ENCODE measurements around the gene PRXL2B. TPM values are rescaled to one million over a fixed set of nuclear protein-coding genes. Genes with fewer than 3 reads are reported as not detected.

The PRXL2B gene
- total RNA-seq, 2 experiments from 2014 or later = 17.0 to 22.2 TPM

- POLR2A ChIA-PET = interaction anchor here (1.5 kb wide), 1 partner anchor 53 kb away, joined by 3 read pairs; no protein-coding TSS in a partner anchor
- H3K27ac Mint-ChIP-seq = no peak overlapping the region
- H3K36me3 Mint-ChIP-seq (ENCODE audit: low read depth) = peaks cover 2% of the 10 kb centered on the region
- no peak for DNase-seq
- peaks cover 15% of the 10 kb centered on the region for H3K9me3 Mint-ChIP-seq
- H3K4me1 Mint-ChIP-seq = peaks cover 11% of the 10 kb centered on the region
- CTCF ChIA-PET = interaction anchor here (0.6 kb wide), 1 partner anchor 1669 kb away, joined by 3 read pairs; no protein-coding TSS in a partner anchor
- H3K27me3 Mint-ChIP-seq = peaks cover 6% of the 10 kb centered on the region
- no peak overlapping the region for H3K4me3 Mint-ChIP-seq
These were observed 52.0 kb downstream of the PRXL2B start for GRCh38 chr1:2638466-2639115.

- Mint-ChIP-seq H3K36me3 (ENCODE audit: low read depth) (peaks cover 2% of the 10 kb centered on the region), H3K4me3 (no peak overlapping the region), H3K4me1 (peaks cover 14% of the 10 kb centered on the region), H3K27ac (no peak overlapping the region), H3K9me3 (peaks cover 15% of the 10 kb centered on the region), H3K27me3 (peaks cover 6% of the 10 kb centered on the region)
- POLR2A ChIA-PET = no interaction called here
- DNase-seq = no peak
- CTCF ChIA-PET = no interaction called here
These were observed 52.6 kb downstream of the PRXL2B start for GRCh38 chr1:2639203-2639602.

- no peak for DNase-seq
- ChIA-PET CTCF (interaction anchor here (1.2 kb wide), 1 partner anchor 116 kb away, joined by 3 read pairs; no protein-coding TSS in a partner anchor), POLR2A (no interaction called here)
- Mint-ChIP-seq H3K4me3 (no peak overlapping the region), H3K9me3 (peaks cover 15% of the 10 kb centered on the region), H3K27me3 (peaks cover 6% of the 10 kb centered on the region), H3K27ac (no peak overlapping the region), H3K4me1 (peaks cover 14% of the 10 kb centered on the region), H3K36me3 (ENCODE audit: low read depth) (peaks cover 2% of the 10 kb centered on the region)
These were observed 53.3 kb downstream of the PRXL2B start for GRCh38 chr1:2639607-2640521.

- H3K4me3 Mint-ChIP-seq = no peak overlapping the region
- no peak overlapping the region for H3K27ac Mint-ChIP-seq
- peaks cover 2% of the 10 kb centered on the region for H3K36me3 Mint-ChIP-seq (ENCODE audit: low read depth)
- peaks cover 6% of the 10 kb centered on the region for H3K27me3 Mint-ChIP-seq
- peaks cover 17% of the 10 kb centered on the region for H3K9me3 Mint-ChIP-seq
- POLR2A ChIA-PET = interaction anchor here (0.9 kb wide), 1 partner anchor 55 kb away, joined by 3 read pairs; no protein-coding TSS in a partner anchor
- peaks cover 14% of the 10 kb centered on the region for H3K4me1 Mint-ChIP-seq
- CTCF ChIA-PET = interaction anchor here (1.2 kb wide), 1 partner anchor 117 kb away, joined by 3 read pairs; no protein-coding TSS in a partner anchor
- no peak for DNase-seq
These were observed 54.0 kb downstream of the PRXL2B start for GRCh38 chr1:2640626-2641025.

Other genes starting within 250 kb of the PRXL2B start
- 1 to 10 TPM; 6.2 to 6.3 TPM for gene MORN1, start 195.2 kb upstream of the PRXL2B start, total RNA-seq
- gene RER1, start 194.9 kb upstream of the PRXL2B start, total RNA-seq = 100 to 1,000 TPM; 151 to 160 TPM
- 1 to 10 TPM; 6.8 to 9.5 TPM for gene PEX10, start 174.2 kb upstream of the PRXL2B start, total RNA-seq
- gene PLCH2, start 110.5 kb upstream of the PRXL2B start, total RNA-seq = 10 to 100 TPM; 32.7 to 33.8 TPM
- gene PANK4, start 60.2 kb upstream of the PRXL2B start, total RNA-seq = 10 to 100 TPM; 71.7 to 72.6 TPM
- gene HES5, start 56.5 kb upstream of the PRXL2B start, total RNA-seq = not detected
- 100 to 1,000 TPM; 171 to 173 TPM for gene TNFRSF14, start 30.4 kb upstream of the PRXL2B start, total RNA-seq
- gene MMEL1, start 46.2 kb downstream of the PRXL2B start, total RNA-seq = 1 to 10 TPM; 1.0 to 1.5 TPM
- gene TTC34, start 214.9 kb downstream of the PRXL2B start, total RNA-seq = 1 to 10 TPM; 1.5 to 1.6 TPM